Kidney (tissue), 14 donors: ENCODE measurements around the gene CD200. TPM values are rescaled to one million over a fixed set of nuclear protein-coding genes. Genes with fewer than 3 reads are reported as not detected.

Experiments used
- DNase-seq, 5 donors: peaks; one replicate each; pipeline ENCODE4 v3.0.0-alpha.2; 2013 to 2020
- FAIRE-seq: peaks from 2 replicates; lab custom pipeline; 2012; peaks lifted over from hg19 to GRCh38; lab: Jason Lieb, UNC
- H3K27ac ChIP-seq, 2 donors: one replicate each; pipeline ENCODE4 v1.7.0; 2013; ENCODE audit warnings: low read depth in 2 of 2, low read length in 2 of 2, inconsistent platforms in 1 of 2
- H3K27me3 ChIP-seq: one replicate; pipeline ENCODE4 v1.7.1; 2013; ENCODE audit warnings: low read length, inconsistent platforms; ENCODE audit not compliant: control insufficient read depth, insufficient read depth
- H3K36me3 ChIP-seq, 3 donors: one replicate each; pipeline versions ENCODE4 v1.7.0 to v1.7.1; 2013; ENCODE audit warnings: low read length in 3 of 3, control low read depth in 1 of 3, inconsistent platforms in 1 of 3; ENCODE audit not compliant: insufficient read depth in 3 of 3, control insufficient read depth in 2 of 3
- H3K4me1 ChIP-seq, 3 donors: one replicate each; pipeline versions ENCODE4 v1.7.0 to v1.7.1; 2013; ENCODE audit warnings: low read length in 3 of 3, inconsistent platforms in 1 of 3, low read depth in 1 of 3; ENCODE audit not compliant: control insufficient read depth in 2 of 3, insufficient read depth in 2 of 3
- H3K4me3 ChIP-seq, 3 donors: one replicate each; pipeline versions ENCODE4 v1.7.0 to v1.8.1; 2013; ENCODE audit warnings: low read length in 3 of 3, control low read depth in 1 of 3, inconsistent platforms in 1 of 3
- H3K9ac ChIP-seq, 3 donors: one replicate each; pipeline versions ENCODE4 v1.7.0 to v1.7.1; 2013; ENCODE audit warnings: low read length in 3 of 3, control low read depth in 1 of 3, inconsistent platforms in 1 of 3
- H3K9me3 ChIP-seq, 3 donors: one replicate each; pipeline versions ENCODE4 v1.7.0 to v1.7.1; 2013; ENCODE audit warnings: low read length in 3 of 3, control low read depth in 1 of 3, inconsistent platforms in 1 of 3; ENCODE audit not compliant: control insufficient read depth in 2 of 3, insufficient read depth in 1 of 3
- intact Hi-C: fragments of 100-400 bp; cut with DNase I; formaldehyde crosslinking; loops from one replicate; pipeline ENCODE4 v1.11.1; 2022
- polyA plus RNA-seq: library from polyadenylated mRNA; stranded (reverse); fragments of 350-450 nt; fragmentation: Illumina TruSeq; extraction: RNeasy Lipid Tissue Mini Kit (QIAGEN cat#74804); gene quantifications from one replicate; pipeline ENCODE4 v1.2.3, GENCODE V29; 2014; ENCODE audit warnings: low read depth, low replicate concordance; ENCODE audit not compliant: insufficient read depth
- total RNA-seq: library from RNA; stranded (reverse); fragmentation: NEBNext Ultra II Directional; extraction: Animal tissue kit (Norgen Biotek cat#: 25700); gene quantifications from one replicate; pipeline ENCODE4 v1.2.1, GENCODE V29; 2021
- TF ChIP-seq, protein P1 (sequence below): IDR thresholded peaks from 3 replicates; pipeline ENCODE4 v1.5.1; 2012; ENCODE audit warnings: mild to moderate bottlenecking, moderate library complexity, borderline replicate concordance; ENCODE audit not compliant: insufficient read depth; ENCODE audit errors: extremely low read depth
- donor health status: control.
- donor health status: control.
- donor health status: control.
- donor health status: control.
- donor health status: control.
- donor health status: DM: yes; HTN: yes; CAD: no.
- donor health status: Normal renal cell carcinoma (clear cell type).

Gene CD200
- total and polyA plus RNA-seq, 2 donors from 2014 or later = 8.5 to 16.8 TPM

DNA sequence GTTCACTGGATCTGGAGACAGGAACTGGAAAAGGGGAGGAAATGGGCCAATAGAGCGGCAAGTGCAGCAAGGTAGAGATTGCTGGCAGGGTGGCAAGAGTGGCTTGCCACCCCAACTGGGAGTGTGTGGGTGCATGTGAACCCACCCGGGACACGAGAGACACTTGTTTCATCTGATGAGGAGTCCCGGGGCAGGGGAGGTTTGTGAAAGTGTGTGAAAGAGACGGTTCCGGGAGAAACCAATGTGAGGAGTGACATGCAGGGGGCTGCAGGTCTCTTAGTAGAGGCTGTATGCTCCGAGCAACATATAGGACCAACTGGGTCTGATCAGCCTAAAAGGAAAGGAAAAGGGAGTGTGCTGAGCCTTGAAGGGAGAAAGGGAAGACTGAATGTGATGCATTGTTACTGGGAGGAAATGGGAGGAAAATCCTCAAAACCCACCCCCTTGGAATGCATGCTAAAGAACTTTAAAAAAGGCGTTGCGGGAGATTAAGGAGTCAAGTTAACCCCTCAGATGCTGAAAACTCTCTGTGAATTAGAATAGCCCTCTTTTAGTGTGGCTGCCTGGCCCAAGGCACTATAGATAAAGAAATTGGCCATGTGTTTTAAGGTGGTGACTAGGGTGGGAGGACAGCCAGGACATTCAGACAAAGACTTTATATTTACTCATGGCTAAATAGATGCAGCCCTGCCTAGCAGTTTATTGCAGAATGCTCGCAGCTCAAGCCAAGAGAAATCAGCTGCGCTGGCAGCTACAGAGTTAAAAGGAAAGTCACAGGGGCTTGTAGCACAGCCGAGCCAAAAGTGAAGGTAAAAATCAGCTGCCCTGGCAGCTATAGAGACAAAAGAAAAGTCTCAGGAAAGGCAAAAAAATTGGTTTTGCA lies 29.8 kb upstream of the CD200 start:
- intact Hi-C loops = no loop called here
- FAIRE-seq = no peak
- H3K9me3 ChIP-seq = no peaks in the 10 kb centered on the region
- H3K4me3 ChIP-seq = peak overlapping the region; percentile 44 to 83 (median 79)
- TF ChIP-seq, protein P1, sequence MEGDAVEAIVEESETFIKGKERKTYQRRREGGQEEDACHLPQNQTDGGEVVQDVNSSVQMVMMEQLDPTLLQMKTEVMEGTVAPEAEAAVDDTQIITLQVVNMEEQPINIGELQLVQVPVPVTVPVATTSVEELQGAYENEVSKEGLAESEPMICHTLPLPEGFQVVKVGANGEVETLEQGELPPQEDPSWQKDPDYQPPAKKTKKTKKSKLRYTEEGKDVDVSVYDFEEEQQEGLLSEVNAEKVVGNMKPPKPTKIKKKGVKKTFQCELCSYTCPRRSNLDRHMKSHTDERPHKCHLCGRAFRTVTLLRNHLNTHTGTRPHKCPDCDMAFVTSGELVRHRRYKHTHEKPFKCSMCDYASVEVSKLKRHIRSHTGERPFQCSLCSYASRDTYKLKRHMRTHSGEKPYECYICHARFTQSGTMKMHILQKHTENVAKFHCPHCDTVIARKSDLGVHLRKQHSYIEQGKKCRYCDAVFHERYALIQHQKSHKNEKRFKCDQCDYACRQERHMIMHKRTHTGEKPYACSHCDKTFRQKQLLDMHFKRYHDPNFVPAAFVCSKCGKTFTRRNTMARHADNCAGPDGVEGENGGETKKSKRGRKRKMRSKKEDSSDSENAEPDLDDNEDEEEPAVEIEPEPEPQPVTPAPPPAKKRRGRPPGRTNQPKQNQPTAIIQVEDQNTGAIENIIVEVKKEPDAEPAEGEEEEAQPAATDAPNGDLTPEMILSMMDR = no peak
- no peak overlapping the region for H3K27ac ChIP-seq
- H3K36me3 ChIP-seq = no peaks in the 10 kb centered on the region
- peak overlapping the region in 2 of 3 donors; percentile 42 to 66 for H3K9ac ChIP-seq
- peaks cover 0 to 6% (median 3%) of the 10 kb centered on the region in 3 donors for H3K4me1 ChIP-seq
- no peaks in the 10 kb centered on the region for H3K27me3 ChIP-seq
- peak in 4 of 5 donors; percentile 43 to 84 (median 65) for DNase-seq

DNA sequence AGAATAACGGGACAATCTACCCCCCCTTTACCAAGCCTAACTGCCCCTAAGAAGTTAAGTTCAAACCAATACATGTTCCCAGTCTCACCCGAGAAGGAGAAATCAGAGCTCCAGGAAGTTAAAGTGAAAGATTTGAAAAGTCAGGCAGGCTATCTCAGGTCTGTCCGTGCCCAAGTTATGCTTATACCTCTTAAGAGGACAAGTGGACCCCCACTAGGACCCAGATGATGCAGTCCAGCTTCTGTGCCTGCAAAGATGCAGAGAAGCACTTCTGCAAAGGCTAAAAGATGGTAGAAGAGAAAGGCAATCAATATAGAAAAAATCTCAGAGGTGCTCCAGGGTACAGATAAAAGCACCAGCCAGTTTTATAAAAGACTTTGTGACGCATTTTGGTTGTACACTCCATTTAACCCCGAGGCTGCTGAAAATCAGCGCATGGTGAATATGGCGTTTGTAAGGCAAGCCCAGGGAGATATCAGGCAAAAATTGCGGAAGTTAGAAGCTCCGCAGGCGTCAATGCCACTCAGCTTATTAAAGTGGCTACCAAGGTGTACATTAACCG lies 29.1 kb upstream of the CD200 start:
- H3K9me3 ChIP-seq = no peaks in the 10 kb centered on the region
- intact Hi-C loops = no loop called here
- H3K27me3 ChIP-seq = no peaks in the 10 kb centered on the region
- peak overlapping the region; percentile 44 to 83 (median 79) for H3K4me3 ChIP-seq
- no peaks in the 10 kb centered on the region for H3K36me3 ChIP-seq
- DNase-seq (peak in 4 of 5 donors; percentile 52 to 89 (median 75)), FAIRE-seq (no peak)
- H3K27ac ChIP-seq = no peak overlapping the region
- TF ChIP-seq, protein P1 = no peak
- H3K4me1 ChIP-seq = peaks cover 0 to 6% (median 3%) of the 10 kb centered on the region in 3 donors
- H3K9ac ChIP-seq = peak overlapping the region; percentile 42 to 66 (median 43)

DNA sequence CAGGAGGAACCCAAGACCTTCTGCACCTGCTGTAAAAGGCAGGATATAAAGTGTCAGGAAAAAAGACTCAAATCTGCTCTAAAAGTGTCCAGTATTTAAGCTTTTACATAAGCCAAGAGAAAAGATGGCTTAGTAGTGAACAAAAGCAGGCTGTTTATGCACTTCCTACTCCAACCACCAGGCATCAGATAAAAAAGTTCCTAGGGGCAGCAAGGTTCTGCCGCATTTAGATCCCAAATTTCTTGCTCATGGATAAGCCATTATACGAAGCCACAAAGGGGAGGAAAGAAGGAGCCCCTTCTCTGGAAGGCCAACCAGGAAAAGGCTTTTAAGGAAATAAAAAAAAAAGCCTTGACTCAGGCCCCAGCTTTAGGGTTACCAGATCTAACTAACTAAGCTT lies 28.3 kb upstream of the CD200 start:
- FAIRE-seq = no peak
- peak overlapping the region in 2 of 3 donors; percentile 44 to 79 for H3K4me3 ChIP-seq
- H3K4me1 ChIP-seq = peaks cover 0 to 6% (median 3%) of the 10 kb centered on the region in 3 donors
- TF ChIP-seq, protein P1 = no peak
- intact Hi-C loops = no loop called here
- no peak overlapping the region for H3K27ac ChIP-seq
- no peaks in the 10 kb centered on the region for H3K27me3 ChIP-seq
- H3K9ac ChIP-seq = peak overlapping the region in 1 of 3 donors; percentile 42
- H3K9me3 ChIP-seq = no peaks in the 10 kb centered on the region
- no peaks in the 10 kb centered on the region for H3K36me3 ChIP-seq
- DNase-seq = peak in 2 of 5 donors; percentile 46 to 61
